Parathyroid adenoma (tissue), 2 donors: ENCODE results near the gene NAPG.
"Not testable (repeated sequence)": the region's sequence is repeated elsewhere in the genome, so short reads cannot be mapped to it uniquely, and the experiment has no call there.

Experiments
- H2AFZ ChIP-seq: fragments of 300-600 bp; sonication (generic); one replicate; pipeline ENCODE4 v1.7.0; 2017; ENCODE audit warnings: antibody characterized with exemption, mild to moderate bottlenecking
- H3K27ac ChIP-seq: fragments of 300-600 bp; sonication (generic); one replicate; pipeline ENCODE4 v1.7.0; 2017
- H3K27me3 ChIP-seq: fragments of 300-600 bp; sonication (generic); one replicate; pipeline ENCODE4 v1.7.0; 2017; ENCODE audit warnings: low read length; ENCODE audit not compliant: control insufficient read depth, insufficient read depth
- H3K36me3 ChIP-seq: fragments of 300-600 bp; sonication (generic); one replicate; pipeline ENCODE4 v1.7.0; 2017; ENCODE audit warnings: low read length; ENCODE audit not compliant: control insufficient read depth, insufficient read depth
- H3K4me1 ChIP-seq: fragments of 300-600 bp; sonication (generic); one replicate; pipeline ENCODE4 v1.7.0; 2017; ENCODE audit warnings: control low read depth
- H3K4me2 ChIP-seq: fragments of 300-600 bp; sonication (generic); one replicate; pipeline ENCODE4 v1.7.0; 2017; ENCODE audit warnings: low read length
- H3K4me3 ChIP-seq: fragments of 300-600 bp; sonication (generic); one replicate; pipeline ENCODE4 v1.7.0; 2017; ENCODE audit warnings: low read depth, low read length
- H3K79me2 ChIP-seq: fragments of 300-600 bp; sonication (generic); one replicate; pipeline ENCODE4 v1.7.0; 2017; ENCODE audit warnings: control low read depth
- H3K9ac ChIP-seq: fragments of 300-600 bp; sonication (generic); one replicate; pipeline ENCODE4 v1.7.0; 2017; ENCODE audit warnings: mild to moderate bottlenecking
- H3K9me3 ChIP-seq: fragments of 300-600 bp; sonication (generic); one replicate; pipeline ENCODE4 v1.7.0; 2017; ENCODE audit warnings: low read length; ENCODE audit not compliant: control insufficient read depth
- CTCF ChIP-seq: fragments of 300-600 bp; sonication (generic); IDR thresholded peaks from one replicate; pipeline ENCODE4 v1.7.0; 2017; ENCODE audit warnings: antibody characterized with exemption, mild to moderate bottlenecking
- donor health status: primary hyperparathyroidism.

NAPG gene

GRCh38 chr18:10546557-10547300 is 20.9 kb downstream of the NAPG start:
- Histone ChIP-seq H3K36me3 (no peaks in the 10 kb centered on the region), H3K79me2 (no peaks in the 10 kb centered on the region), H3K4me3 (no peak overlapping the region), H3K4me1 (no peaks in the 10 kb centered on the region), H3K27me3 (no peaks in the 10 kb centered on the region), H3K4me2 (no peak overlapping the region), H2AFZ (no peak overlapping the region), H3K9me3 (no peaks in the 10 kb centered on the region), H3K27ac (no peak overlapping the region), H3K9ac (no peak overlapping the region)
- no peak for TF ChIP-seq CTCF

- TF ChIP-seq CTCF, result no peak
Observed at GRCh38 chr18:10552226-10552625, 26.4 kb downstream of the NAPG start.

GRCh38 chr18:10556251-10556650 is 30.4 kb downstream of the NAPG start:
- H3K4me3 ChIP-seq, H3K4me1 ChIP-seq, H3K9ac ChIP-seq, H3K9me3 ChIP-seq, H3K27ac ChIP-seq, H2AFZ ChIP-seq, H3K36me3 ChIP-seq, H3K79me2 ChIP-seq, H3K4me2 ChIP-seq, H3K27me3 ChIP-seq: not testable (repeated sequence)

More at GRCh38 chr18:10552226-10552625, 26.4 kb downstream of the NAPG start:
- no peak overlapping the region for H3K4me2 ChIP-seq
- no peaks in the 10 kb centered on the region for H3K4me1 ChIP-seq
- H2AFZ ChIP-seq, result no peak overlapping the region
- H3K9ac ChIP-seq, result no peak overlapping the region
- no peak overlapping the region for H3K4me3 ChIP-seq
- no peaks in the 10 kb centered on the region for H3K79me2 ChIP-seq
- no peaks in the 10 kb centered on the region for H3K27me3 ChIP-seq
- no peaks in the 10 kb centered on the region for H3K36me3 ChIP-seq
- H3K27ac ChIP-seq, result no peak overlapping the region
- no peaks in the 10 kb centered on the region for H3K9me3 ChIP-seq

GRCh38 chr18:10557085-10557677 is 31.4 kb downstream of the NAPG start:
- Histone ChIP-seq H3K4me1 (peaks cover 2% of the 10 kb centered on the region), H3K36me3 (no peaks in the 10 kb centered on the region), H3K9ac (no peak overlapping the region), H3K27ac (no peak overlapping the region), H3K4me2 (no peak overlapping the region), H3K9me3 (no peaks in the 10 kb centered on the region), H3K27me3 (no peaks in the 10 kb centered on the region), H2AFZ (no peak overlapping the region), H3K4me3 (no peak overlapping the region), H3K79me2 (no peaks in the 10 kb centered on the region)
- TF ChIP-seq CTCF, result no peak

GRCh38 chr18:10558243-10558966 is 32.6 kb downstream of the NAPG start:
- no peak for TF ChIP-seq CTCF
- H3K36me3 ChIP-seq, result no peaks in the 10 kb centered on the region
- H3K9ac ChIP-seq, result no peak overlapping the region
- H3K79me2 ChIP-seq, result no peaks in the 10 kb centered on the region
- H3K4me1 ChIP-seq, result peaks cover 2% of the 10 kb centered on the region
- no peak overlapping the region for H3K27ac ChIP-seq
- H2AFZ ChIP-seq, result no peak overlapping the region
- H3K9me3 ChIP-seq, result no peaks in the 10 kb centered on the region
- no peaks in the 10 kb centered on the region for H3K27me3 ChIP-seq
- H3K4me2 ChIP-seq, result no peak overlapping the region
- no peak overlapping the region for H3K4me3 ChIP-seq
